CD4-positive, alpha-beta T cell treated with Interleukin-6 for 4 hours (primary cell): ENCODE data around the gene CCDC174.
A peak's percentile ranks its signal among the peaks of the same experiment; 100 is the strongest.
"Not testable (repeated sequence)": the region's sequence is repeated elsewhere in the genome, so short reads cannot be mapped to it uniquely, and the experiment has no call there.

Source experiments
- DNase-seq: peaks from one replicate; pipeline ENCODE4 v3.0.0-alpha.2; 2020; ENCODE audit warnings: mixed read lengths

The CCDC174 gene

GRCh38 chr3:14651440-14652251 lies at the start of gene CCDC174:
Gene CCDC174, plus strand, starts transcription at chr3:14651762. Its CDS starts 75 bp downstream, at chr3:14651837.
- DNase-seq, result peak; percentile 94

GRCh38 chr3:14602006-14602803 lies 49.4 kb upstream of the CCDC174 start:
- DNase-seq, result no peak

- no peak for DNase-seq
Observed at GRCh38 chr3:14602804-14603644, 48.5 kb upstream of the CCDC174 start.

- DNase-seq, result no peak
Observed at GRCh38 chr3:14605067-14605466, 46.5 kb upstream of the CCDC174 start.

- no peak for DNase-seq
Observed at GRCh38 chr3:14605744-14606143, 45.8 kb upstream of the CCDC174 start.

GRCh38 chr3:14606669-14607339 lies 44.8 kb upstream of the CCDC174 start:
- no peak for DNase-seq

GRCh38 chr3:14608298-14608697 lies 43.3 kb upstream of the CCDC174 start:
- DNase-seq, result no peak

GRCh38 chr3:14609058-14609457 lies 42.5 kb upstream of the CCDC174 start:
- not testable (repeated sequence) for DNase-seq

- no peak for DNase-seq
Observed at GRCh38 chr3:14609506-14609905, 42.1 kb upstream of the CCDC174 start.

- no peak for DNase-seq
Observed at GRCh38 chr3:14609941-14610340, 41.6 kb upstream of the CCDC174 start.

GRCh38 chr3:14614189-14614588 lies 37.4 kb upstream of the CCDC174 start:
- no peak for DNase-seq

- DNase-seq, result no peak
Observed at GRCh38 chr3:14614862-14615261, 36.7 kb upstream of the CCDC174 start.

- DNase-seq, result no peak
Observed at GRCh38 chr3:14616606-14617507, 34.7 kb upstream of the CCDC174 start.

GRCh38 chr3:14617508-14618023 lies 34.0 kb upstream of the CCDC174 start:
- DNase-seq, result no peak

GRCh38 chr3:14619605-14620004 lies 32.0 kb upstream of the CCDC174 start:
- no peak for DNase-seq

- no peak for DNase-seq
Observed at GRCh38 chr3:14620512-14620911, 31.1 kb upstream of the CCDC174 start.

GRCh38 chr3:14621093-14621492 lies 30.5 kb upstream of the CCDC174 start:
- no peak for DNase-seq

GRCh38 chr3:14622368-14622767 lies 29.2 kb upstream of the CCDC174 start:
- no peak for DNase-seq

- DNase-seq, result no peak
Observed at GRCh38 chr3:14623569-14624051, 28.0 kb upstream of the CCDC174 start.

- no peak for DNase-seq
Observed at GRCh38 chr3:14624498-14624897, 27.1 kb upstream of the CCDC174 start.

- no peak for DNase-seq
Observed at GRCh38 chr3:14625443-14625842, 26.1 kb upstream of the CCDC174 start.
